Stimulated activated naive CD8-positive, alpha-beta T cell treated with anti-CD3 and anti-CD28 coated beads, Interleukin-15, Interleukin-2, amounts not matched to agents 100 ng/mL and 50 ng/mL, for 24 hours (primary cell): Measurements from ENCODE around the gene WDR54.
"Not testable (repeated sequence)": the region's sequence is repeated elsewhere in the genome, so short reads cannot be mapped to it uniquely, and the experiment has no call there.

Experiments
- H3K27ac Mint-ChIP-seq: one replicate; pipeline ENCODE4 v1.8.0; 2021; ENCODE audit warnings: mild to moderate bottlenecking, mixed read lengths
- H3K27me3 Mint-ChIP-seq: one replicate; pipeline ENCODE4 v1.8.0; 2021; ENCODE audit warnings: mixed read lengths
- H3K36me3 Mint-ChIP-seq: one replicate; pipeline ENCODE4 v1.8.0; 2021; ENCODE audit warnings: low read depth, mixed read lengths
- H3K4me1 Mint-ChIP-seq: one replicate; pipeline ENCODE4 v1.8.0; 2021; ENCODE audit warnings: low read depth, mixed read lengths
- H3K4me3 Mint-ChIP-seq: one replicate; pipeline ENCODE4 v1.8.0; 2021; ENCODE audit warnings: mild to moderate bottlenecking, mixed read lengths
- H3K9me3 Mint-ChIP-seq: one replicate; pipeline ENCODE4 v1.8.0; 2021; ENCODE audit warnings: mixed read lengths

WDR54 gene

DNA sequence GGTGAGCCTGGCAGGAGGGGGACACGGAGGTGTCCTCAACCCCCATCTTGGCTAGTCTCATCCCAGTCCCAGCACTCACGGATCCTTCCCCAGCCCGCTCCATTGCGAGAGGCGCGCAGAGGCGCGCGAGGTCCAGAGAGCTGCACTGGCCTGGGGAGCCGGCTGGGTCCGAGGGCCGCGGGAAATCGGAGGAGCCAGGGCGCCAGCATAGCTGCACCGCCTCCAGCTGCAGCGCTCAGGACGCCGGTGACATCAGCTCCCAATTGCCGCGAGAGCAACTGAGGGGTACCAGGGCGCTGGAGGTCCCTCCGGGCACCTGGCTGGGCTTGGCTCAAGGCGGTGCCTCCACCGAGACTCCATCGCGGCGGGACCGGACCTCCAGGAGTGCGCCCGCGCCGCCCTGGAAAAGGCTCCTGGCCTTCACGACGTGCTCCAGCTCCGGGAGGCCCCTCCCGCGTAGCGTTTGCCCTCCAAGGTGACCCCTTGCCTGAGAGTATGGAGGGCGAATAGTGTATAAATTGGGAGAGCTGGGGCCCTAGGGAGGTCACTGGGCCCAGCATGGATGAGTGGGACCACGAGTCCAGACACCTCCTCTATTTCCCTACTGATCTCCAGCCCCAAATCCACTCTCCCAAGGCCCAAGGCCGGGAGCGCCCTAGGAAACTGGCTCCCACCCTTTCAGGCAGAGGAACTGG, 14.7 kb downstream of the WDR54 start:
- Mint-ChIP-seq H3K27ac (no peak overlapping the region), H3K4me3 (no peak overlapping the region), H3K36me3 (no peaks in the 10 kb centered on the region), H3K4me1 (peaks cover 21% of the 10 kb centered on the region), H3K27me3 (peaks cover 9% of the 10 kb centered on the region), H3K9me3 (no peaks in the 10 kb centered on the region)

DNA sequence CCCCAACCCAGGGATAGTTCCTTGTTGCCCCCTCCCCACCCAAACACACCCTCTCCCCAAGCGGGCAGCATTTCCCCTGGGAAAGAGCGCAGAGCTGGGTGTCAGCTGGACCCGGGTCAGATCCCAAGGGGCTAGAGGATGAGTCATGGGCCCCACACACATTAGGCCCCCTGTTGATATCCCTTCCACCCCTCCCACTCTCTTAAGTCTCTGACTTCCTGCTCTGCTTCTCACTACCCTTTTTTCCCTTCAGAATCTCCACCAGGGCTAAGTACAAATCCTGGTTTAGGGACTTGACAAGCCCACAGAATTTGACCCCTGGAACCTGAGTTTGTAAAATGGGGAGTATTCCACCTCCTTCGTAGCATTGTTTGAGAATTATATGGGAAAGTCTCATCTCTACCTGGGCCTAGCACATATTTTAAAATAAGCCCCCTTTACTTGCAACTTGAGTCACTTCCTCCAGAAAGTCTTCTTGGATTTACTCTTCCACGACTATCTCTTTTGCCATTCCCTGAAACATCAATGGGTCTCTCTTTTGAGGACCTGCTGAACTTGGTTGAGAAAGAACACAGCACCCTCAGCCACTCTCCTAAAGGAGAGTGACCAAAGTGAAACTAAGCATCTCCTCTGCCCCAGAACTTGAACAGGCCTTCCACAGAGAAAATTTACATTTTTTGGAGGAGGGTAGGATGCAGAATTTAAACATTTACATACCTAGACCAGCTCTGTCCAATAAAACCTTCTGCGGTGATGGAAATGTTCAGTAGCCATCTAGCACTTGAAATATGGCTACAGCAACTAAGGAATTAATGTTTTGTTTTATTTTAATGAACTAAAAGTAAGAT, 15.5 kb downstream of the WDR54 start:
- Mint-ChIP-seq H3K4me3 (no peak overlapping the region), H3K9me3 (no peaks in the 10 kb centered on the region)

DNA sequence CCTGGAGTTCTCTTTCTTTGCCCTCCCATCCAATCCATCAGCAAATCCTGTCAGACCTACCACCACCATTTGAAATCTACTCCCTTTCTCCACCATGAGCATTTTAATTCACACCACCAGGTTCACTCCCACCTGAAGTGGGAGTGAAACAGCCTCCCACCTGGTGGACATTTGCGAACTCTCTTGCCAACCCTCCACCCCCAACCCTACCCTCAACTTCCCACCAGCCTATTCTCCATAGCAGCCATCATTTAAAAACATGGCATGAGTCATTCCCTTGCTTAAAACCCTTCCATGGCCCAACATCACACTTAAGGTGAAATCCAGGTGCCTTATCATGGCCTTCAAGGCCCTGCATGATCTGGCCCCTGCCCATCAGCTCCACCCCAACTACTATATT, 16.7 kb downstream of the WDR54 start:
- Mint-ChIP-seq H3K27ac (no peak overlapping the region), H3K36me3 (no peaks in the 10 kb centered on the region), H3K4me3 (no peak overlapping the region), H3K4me1 (peaks cover 25% of the 10 kb centered on the region), H3K9me3 (no peaks in the 10 kb centered on the region), H3K27me3 (peaks cover 15% of the 10 kb centered on the region)

More for the DNA sequence above, 15.5 kb downstream of the WDR54 start:
- no peaks in the 10 kb centered on the region for H3K36me3 Mint-ChIP-seq
- H3K4me1 Mint-ChIP-seq = peaks cover 21% of the 10 kb centered on the region
- no peak overlapping the region for H3K27ac Mint-ChIP-seq
- peaks cover 9% of the 10 kb centered on the region for H3K27me3 Mint-ChIP-seq

DNA sequence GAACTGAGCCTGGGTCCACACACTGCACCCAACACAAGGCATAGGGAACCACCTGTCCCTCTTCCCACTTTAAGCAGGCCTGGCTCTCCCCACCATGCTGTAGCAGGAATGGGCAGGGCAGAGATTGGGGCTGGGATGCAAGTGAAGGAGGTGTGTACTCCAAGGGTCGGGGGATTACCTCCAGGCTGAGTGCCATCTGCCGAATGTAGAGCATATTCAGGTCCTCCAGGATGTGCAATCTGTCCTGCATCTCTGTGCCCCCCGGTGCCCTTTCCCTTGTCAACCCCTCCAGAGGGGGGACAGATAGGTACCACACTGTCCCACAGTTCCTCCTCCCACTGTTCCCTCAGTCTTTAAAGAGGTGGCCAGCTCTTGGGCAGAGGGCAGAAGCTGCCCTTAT, 17.8 kb downstream of the WDR54 start:
- Mint-ChIP-seq H3K4me1 (peaks cover 25% of the 10 kb centered on the region), H3K4me3 (no peak overlapping the region), H3K36me3 (no peaks in the 10 kb centered on the region), H3K27me3 (peaks cover 15% of the 10 kb centered on the region), H3K9me3 (no peaks in the 10 kb centered on the region), H3K27ac (no peak overlapping the region)

DNA sequence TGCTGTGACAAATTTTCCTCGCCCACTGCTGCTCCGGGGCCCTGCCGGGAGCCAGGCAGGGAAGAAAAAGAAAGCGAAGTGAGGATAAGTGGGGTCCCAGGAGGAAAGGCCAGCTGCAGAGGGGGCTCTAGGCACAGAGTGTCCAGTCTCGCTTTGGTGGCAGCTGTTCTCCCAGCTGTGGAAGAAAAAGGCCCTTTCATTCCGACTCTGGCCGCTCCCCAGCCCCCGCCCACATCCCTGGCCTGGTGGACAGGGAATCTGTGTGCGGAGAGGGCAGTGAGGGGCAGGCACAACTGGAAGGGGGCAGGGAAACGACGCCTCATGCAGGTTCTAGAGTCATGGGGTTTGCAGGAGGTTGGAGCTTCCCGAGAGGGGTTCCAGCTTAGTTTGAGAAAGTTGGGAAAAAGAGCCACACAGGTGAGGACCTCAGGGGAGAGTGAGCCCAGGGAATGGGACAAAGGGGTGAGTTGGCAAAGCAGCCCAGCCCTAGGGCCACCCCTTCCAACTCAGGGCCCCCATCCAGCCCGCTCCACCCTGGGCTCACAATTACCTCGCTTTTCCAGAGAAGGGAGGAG, 18.4 kb downstream of the WDR54 start:
- Mint-ChIP-seq H3K4me1 (peaks cover 25% of the 10 kb centered on the region), H3K4me3 (peak overlapping the region; percentile 63), H3K36me3 (no peaks in the 10 kb centered on the region)

DNA sequence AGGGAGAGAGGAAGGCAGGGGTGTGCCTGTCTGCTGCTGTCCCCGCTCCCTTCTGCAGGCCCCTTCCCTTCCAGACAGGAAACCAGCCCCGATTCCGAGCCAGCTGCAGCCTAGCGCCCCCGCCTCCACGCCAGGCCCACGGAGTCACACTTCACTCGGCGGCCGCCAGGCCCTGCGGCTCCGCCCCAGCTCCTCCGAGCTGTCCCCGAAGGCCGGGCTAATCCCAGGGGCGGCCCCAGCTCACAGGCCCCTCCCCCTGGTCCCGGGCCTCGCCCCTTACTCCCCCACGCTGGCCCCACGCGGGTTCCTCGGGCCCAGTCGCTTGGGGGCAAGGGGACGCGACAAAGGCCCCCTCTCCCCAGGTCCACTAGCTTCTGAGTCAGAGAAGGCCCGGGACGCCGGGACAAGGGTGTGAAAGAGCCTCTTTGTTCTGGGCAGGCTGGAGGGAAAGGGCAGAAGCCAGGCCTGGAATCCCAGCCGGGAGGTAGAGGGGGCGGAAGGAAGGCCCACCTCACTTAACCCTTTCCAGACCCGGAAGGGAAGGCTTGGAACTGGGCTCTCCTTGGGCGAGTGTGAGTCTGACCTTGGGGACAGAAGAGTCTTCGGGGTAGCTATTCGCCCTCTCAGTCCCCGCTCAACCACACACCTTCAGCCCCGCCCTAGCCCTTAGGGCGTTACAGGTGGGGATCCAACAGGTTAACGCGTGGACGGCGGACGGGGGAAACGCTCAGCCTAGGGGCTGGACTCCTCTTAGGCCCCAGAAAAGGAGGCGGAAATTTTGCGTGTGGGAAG, 19.0 kb downstream of the WDR54 start:
- H3K27ac Mint-ChIP-seq = no peak overlapping the region
- peak overlapping the region; percentile 63 for H3K4me3 Mint-ChIP-seq
- peaks cover 15% of the 10 kb centered on the region for H3K27me3 Mint-ChIP-seq
- no peaks in the 10 kb centered on the region for H3K9me3 Mint-ChIP-seq
- no peaks in the 10 kb centered on the region for H3K36me3 Mint-ChIP-seq
- peaks cover 25% of the 10 kb centered on the region for H3K4me1 Mint-ChIP-seq

More for the DNA sequence above, 18.4 kb downstream of the WDR54 start:
- no peak overlapping the region for H3K27ac Mint-ChIP-seq
- H3K9me3 Mint-ChIP-seq = no peaks in the 10 kb centered on the region
- peaks cover 15% of the 10 kb centered on the region for H3K27me3 Mint-ChIP-seq

DNA sequence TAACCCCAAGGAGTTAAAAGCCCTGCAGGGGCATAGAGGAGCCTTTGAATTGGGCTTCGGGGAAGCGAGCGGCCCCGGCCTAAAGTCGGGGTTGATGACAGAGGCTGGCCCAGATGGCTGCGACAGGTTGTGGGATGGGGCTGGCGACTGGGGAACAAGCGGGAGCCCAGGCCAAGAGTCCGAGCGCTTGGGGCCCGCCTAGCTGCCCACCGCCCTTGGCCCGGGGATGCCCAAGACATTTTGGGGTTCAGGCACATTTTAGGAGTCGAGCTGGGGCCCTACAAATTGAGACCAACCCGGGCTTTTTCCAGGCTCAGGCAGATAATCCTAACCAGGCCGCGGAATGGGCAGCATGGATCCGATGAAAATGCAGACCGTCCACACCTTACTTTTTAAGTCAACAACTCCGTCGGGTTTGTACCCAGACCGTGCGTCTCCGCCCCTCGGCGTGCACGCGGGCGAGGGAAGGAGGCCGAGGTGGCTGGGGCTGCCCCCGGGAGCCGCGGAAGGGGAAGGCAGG, 19.7 kb downstream of the WDR54 start:
- no peak overlapping the region for H3K27ac Mint-ChIP-seq
- H3K27me3 Mint-ChIP-seq = peaks cover 15% of the 10 kb centered on the region
- peaks cover 25% of the 10 kb centered on the region for H3K4me1 Mint-ChIP-seq
- no peaks in the 10 kb centered on the region for H3K9me3 Mint-ChIP-seq
- no peaks in the 10 kb centered on the region for H3K36me3 Mint-ChIP-seq
- H3K4me3 Mint-ChIP-seq = peak overlapping the region; percentile 53

DNA sequence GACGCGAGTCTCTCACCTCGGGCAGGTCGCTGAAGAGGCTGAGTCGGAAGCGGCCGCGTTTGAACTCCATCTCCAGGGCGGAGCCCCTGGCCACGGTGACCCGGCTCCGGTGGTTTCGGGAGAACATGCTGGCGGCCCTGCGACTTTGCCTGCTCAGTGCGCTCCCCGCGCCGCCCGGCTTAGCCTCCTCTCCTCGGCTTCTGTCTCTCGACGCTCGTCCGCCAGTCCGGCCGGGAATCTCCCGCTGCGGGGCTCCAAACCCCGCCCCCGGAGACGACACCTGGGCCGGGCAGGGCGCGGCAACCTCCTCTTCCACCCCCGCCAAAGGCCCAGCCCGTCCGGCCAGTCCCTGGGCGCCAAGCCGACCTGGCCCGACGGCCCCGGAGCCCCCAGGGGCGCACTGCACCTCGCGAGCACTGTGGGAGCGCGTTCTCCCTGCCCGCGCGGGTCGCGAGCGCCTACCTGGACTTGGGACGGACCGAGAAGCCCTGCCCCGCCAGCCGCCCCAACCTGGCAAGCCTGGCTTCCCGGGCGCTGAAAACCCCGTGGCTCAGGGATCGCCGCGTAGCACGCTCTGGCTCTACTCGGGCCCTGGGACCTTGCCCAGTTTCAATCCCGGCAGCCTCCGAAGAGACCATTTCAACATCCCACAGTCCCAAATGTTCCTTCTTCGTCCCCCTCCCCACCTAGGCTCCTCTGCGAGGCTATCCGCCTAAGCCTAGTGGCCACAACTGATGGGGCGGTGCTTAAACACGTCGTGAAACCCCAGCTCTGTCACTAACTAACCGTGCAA, 20.4 kb downstream of the WDR54 start, which contains the start of gene RTKN:
RTKN (minus strand) TSS at position 248 of the 793 bp plus-strand sequence; CDS start at position 127, 121 bp downstream.
- Mint-ChIP-seq H3K4me1 (peaks cover 24% of the 10 kb centered on the region), H3K9me3 (no peaks in the 10 kb centered on the region), H3K4me3 (peak within 1 kb of the TSS; percentile 66), H3K27me3 (peaks cover 15% of the 10 kb centered on the region), H3K36me3 (no peaks in the 10 kb centered on the region), H3K27ac (no peak within 1 kb of the TSS)

DNA sequence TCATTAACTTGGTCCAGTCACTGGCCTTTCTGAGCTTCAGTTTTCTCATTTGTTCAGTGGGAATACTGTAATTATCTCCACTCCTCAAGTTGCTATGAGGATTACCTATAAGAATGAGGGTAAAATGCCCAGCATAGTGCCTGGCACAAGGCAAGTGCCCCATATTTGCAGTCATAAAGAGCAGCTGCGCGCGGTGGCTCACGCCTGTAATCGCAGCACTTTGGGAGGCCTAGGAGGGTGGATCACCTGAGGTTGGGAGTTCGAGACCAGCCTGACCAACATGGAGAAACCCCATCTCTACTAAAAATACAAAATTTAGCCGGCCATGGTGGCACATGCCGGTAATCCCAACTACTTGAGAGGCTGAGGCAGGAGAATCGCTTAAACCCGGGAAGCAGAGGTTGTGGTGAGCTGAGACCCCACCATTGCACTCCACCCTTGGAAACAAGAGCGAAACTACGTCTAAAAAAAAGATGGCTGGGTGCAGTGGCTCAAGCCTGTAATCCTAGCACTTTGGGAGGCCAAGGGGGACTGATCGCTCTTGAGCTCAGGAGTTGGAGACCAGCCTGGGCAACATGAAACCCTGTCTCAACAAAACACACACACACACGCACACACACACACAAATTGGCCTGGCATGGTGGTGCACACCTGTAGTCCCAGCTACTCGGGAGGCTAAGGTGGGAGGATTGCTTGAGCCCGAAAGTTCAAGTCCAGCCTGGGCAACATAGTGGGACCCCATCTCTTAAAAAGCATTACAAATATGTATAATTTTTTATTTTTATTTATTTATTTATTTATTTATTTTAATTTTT, 21.2 kb downstream of the WDR54 start:
- not testable (repeated sequence) for H3K36me3 Mint-ChIP-seq, H3K27ac Mint-ChIP-seq, H3K9me3 Mint-ChIP-seq
- peaks cover 15% of the 10 kb centered on the region for H3K27me3 Mint-ChIP-seq
- peak overlapping the region; percentile 66 for H3K4me3 Mint-ChIP-seq
- H3K4me1 Mint-ChIP-seq = peaks cover 19% of the 10 kb centered on the region

DNA sequence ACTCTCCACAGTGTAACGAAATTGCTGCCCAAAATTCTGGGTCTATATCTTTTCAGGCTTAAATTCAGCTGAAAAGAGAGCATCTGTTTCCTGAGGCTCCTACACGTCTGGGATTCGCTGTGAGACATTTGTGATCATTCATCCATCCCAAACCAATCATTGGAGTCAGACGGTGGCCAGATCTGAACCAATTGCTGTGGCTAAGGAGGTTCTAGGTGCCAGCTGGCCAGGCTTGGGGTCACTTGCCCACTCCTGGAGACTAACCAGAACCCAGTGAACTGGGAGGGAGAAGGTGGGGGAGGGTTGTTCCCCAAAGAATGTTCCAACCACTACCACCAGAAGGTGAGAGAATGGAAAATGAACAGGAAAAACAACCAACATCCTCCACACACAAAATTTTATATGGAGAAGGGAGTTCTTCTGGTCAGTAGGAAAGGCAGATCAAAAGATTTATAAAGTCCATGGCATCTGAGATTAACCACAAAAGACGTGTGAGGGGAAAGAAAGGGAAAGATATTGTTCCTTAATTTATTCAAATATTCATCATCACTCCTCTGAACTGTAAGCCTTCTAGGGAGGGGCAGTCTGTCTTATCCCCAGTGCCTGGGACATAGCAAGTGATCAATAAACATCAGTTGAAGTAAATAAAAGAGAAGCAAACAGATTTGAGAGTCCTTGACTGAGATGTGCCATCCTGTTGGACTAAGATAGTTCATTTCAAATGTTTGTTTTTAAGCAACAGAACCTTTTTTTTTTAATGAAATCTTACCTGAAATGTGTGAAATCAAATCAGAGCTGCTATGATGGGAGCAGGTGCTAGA, 23.2 kb downstream of the WDR54 start:
- Mint-ChIP-seq H3K4me1 (peaks cover 14% of the 10 kb centered on the region), H3K36me3 (no peaks in the 10 kb centered on the region), H3K27ac (no peak overlapping the region), H3K9me3 (no peaks in the 10 kb centered on the region), H3K4me3 (no peak overlapping the region), H3K27me3 (peaks cover 13% of the 10 kb centered on the region)

DNA sequence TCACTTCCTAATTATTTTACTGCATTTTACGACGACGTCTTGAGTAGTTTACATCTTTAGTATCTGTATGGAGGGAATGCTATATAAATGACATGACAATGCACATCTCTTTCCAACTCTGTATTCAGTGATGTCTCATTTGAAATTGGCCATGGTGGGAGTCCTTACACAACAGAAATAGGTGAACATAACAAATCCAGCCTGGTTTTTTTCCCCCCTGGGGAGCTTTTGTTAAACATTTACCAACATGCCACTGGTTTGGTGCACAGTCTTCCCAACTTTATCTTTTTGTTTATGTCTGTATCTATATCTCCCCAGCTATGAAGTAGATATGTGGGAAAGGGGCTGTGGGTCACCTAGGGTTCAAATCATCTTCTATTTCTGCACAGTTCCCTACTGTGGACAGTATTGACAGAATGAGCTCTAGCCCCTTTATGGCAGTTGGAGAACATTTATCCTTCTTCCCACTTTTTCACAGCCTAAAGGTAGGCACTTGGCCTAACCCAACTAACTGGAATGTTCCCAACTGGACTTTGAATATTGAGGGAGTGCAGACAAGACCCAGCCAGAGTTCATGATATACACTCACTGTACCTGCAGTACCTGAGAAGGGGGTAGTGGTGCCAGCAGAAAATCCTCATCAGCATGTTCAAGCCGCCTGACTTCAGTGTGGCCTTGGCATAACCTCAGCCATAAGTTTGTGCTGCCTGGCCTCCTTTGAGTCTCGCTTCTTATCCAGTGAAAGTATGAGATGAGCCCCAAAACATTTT, 25.9 kb downstream of the WDR54 start:
- Mint-ChIP-seq H3K27ac (no peak overlapping the region), H3K4me1 (peaks cover 2% of the 10 kb centered on the region)

DNA sequence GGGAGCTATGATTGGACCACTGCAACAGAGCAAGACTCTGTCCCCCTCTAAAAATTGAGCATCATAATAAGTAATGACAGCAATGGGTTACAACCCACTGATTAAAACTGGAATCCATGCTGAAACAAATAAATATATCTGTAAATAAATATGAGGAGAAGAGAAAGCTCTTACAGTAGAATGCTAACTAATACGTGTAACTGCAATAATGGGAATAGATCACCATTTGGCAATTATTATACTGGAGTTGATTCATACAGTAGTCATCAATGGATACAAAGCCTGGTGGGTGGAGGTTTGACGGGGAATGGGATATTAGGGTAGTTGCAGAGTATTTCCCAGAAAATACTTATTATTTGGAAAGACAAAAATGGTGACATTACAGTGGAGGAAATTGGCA, 27.2 kb downstream of the WDR54 start:
- Mint-ChIP-seq H3K27me3 (no peaks in the 10 kb centered on the region), H3K27ac (no peak overlapping the region), H3K36me3 (no peaks in the 10 kb centered on the region), H3K4me1 (peaks cover 12% of the 10 kb centered on the region), H3K4me3 (no peak overlapping the region), H3K9me3 (no peaks in the 10 kb centered on the region)

More for the DNA sequence above, 25.9 kb downstream of the WDR54 start:
- Mint-ChIP-seq H3K36me3 (no peaks in the 10 kb centered on the region), H3K4me3 (no peak overlapping the region), H3K27me3 (peaks cover 2% of the 10 kb centered on the region), H3K9me3 (no peaks in the 10 kb centered on the region)
